Activated CD4-positive, alpha-beta T cell treated with anti-CD3 and anti-CD28 coated beads for 36 hours (primary cell): Measurements from ENCODE around the gene PPARG. TPM values are rescaled to one million over a fixed set of nuclear protein-coding genes. Genes with fewer than 3 reads are reported as not detected.

Experiments
- ATAC-seq: fragments of 200-7000 bp; cut with Tn5 transposase; one replicate; pipeline ENCODE4 v1.10.0; 2021; ENCODE audit warnings: mild to moderate bottlenecking, moderate library complexity
- CTCF ChIA-PET: fragments of 350-600 bp; sonication (Branson Sonifier 250); formaldehyde crosslinking; loops from one replicate; lab custom pipeline; 2021; ENCODE audit warnings: antibody characterized with exemption; lab: Charles Lee
- POLR2A ChIA-PET: fragments of 350-600 bp; sonication (Branson Sonifier 250); formaldehyde crosslinking; loops from one replicate; lab custom pipeline; 2021; ENCODE audit warnings: antibody characterized with exemption, inconsistent platforms; lab: Charles Lee
- DNase-seq: peaks from one replicate; pipeline ENCODE4 v3.0.0-alpha.2; 2020
- H3K27ac Mint-ChIP-seq: one replicate; pipeline ENCODE4 v1.8.0; 2021; ENCODE audit warnings: mixed read lengths
- H3K27me3 Mint-ChIP-seq: one replicate; pipeline ENCODE4 v1.8.0; 2021; ENCODE audit warnings: mixed read lengths
- H3K36me3 Mint-ChIP-seq: one replicate; pipeline ENCODE4 v1.8.0; 2021; ENCODE audit warnings: low read depth, mixed read lengths
- H3K4me1 Mint-ChIP-seq: one replicate; pipeline ENCODE4 v1.8.0; 2021; ENCODE audit warnings: mixed read lengths
- H3K4me3 Mint-ChIP-seq: one replicate; pipeline ENCODE4 v1.8.0; 2021; ENCODE audit warnings: mild to moderate bottlenecking, moderate library complexity, mixed read lengths
- H3K9me3 Mint-ChIP-seq: one replicate; pipeline ENCODE4 v1.8.0; 2021; ENCODE audit warnings: low read depth, mixed read lengths
- intact Hi-C, 2 experiments: fragments of 100-400 bp; cut with DNase I in 1 of 2; cut with micrococcal nuclease in 1 of 2; formaldehyde crosslinking; loops; one replicate each; pipeline versions ENCODE4 v1.14.2 to v1.15.1; 2022 to 2024; cut with DNase I, micrococcal nuclease
- total RNA-seq, 2 experiments: library from RNA; stranded (reverse); gene quantifications; one replicate each; pipeline ENCODE4 v1.2.3, GENCODE V29; 2021

The PPARG gene
- total RNA-seq, 2 experiments from 2014 or later, result 1.1 TPM

GRCh38 chr3:12345584-12346494, 57.0 kb downstream of the PPARG start:
- ChIA-PET CTCF (interaction anchor here (0.6 to 1.6 kb wide), 3 partner anchors 9 to 151 kb away, joined by 3 to 5 read pairs (median 3); no protein-coding TSS in a partner anchor), POLR2A (interaction anchor here (0.5 to 0.6 kb wide), 2 partner anchors 532 to 567 kb away, joined by 3 to 4 read pairs; no protein-coding TSS in a partner anchor)
- no peaks in the 10 kb centered on the region for H3K9me3 Mint-ChIP-seq
- DNase-seq, result peak; percentile 32
- H3K27ac Mint-ChIP-seq, result no peak overlapping the region
- intact Hi-C loops, result loop anchor here (1.0 to 5.0 kb wide), 4 partner anchors 49 to 125 kb away; no protein-coding TSS in a partner anchor
- H3K27me3 Mint-ChIP-seq, result peaks cover 17% of the 10 kb centered on the region
- H3K4me1 Mint-ChIP-seq, result peaks cover 14% of the 10 kb centered on the region
- no peaks in the 10 kb centered on the region for H3K36me3 Mint-ChIP-seq
- ATAC-seq, result peak; percentile 69
- no peak overlapping the region for H3K4me3 Mint-ChIP-seq

- no peaks in the 10 kb centered on the region for H3K36me3 Mint-ChIP-seq
- DNase-seq (no peak), ATAC-seq (no peak)
- intact Hi-C loops, result loop anchor here (2.0 to 5.0 kb wide), 2 partner anchors 48 to 75 kb away; no protein-coding TSS in a partner anchor
- ChIA-PET POLR2A (no interaction called here), CTCF (interaction anchor here (0.9 kb wide), 1 partner anchor 138 kb away, joined by 3 read pairs; no protein-coding TSS in a partner anchor)
- no peaks in the 10 kb centered on the region for H3K9me3 Mint-ChIP-seq
- peaks cover 14% of the 10 kb centered on the region for H3K4me1 Mint-ChIP-seq
- no peak overlapping the region for H3K27ac Mint-ChIP-seq
- peaks cover 21% of the 10 kb centered on the region for H3K27me3 Mint-ChIP-seq
- H3K4me3 Mint-ChIP-seq, result no peak overlapping the region
Measured at GRCh38 chr3:12347301-12347700, 58.4 kb downstream of the PPARG start.

GRCh38 chr3:12349895-12350811, 61.3 kb downstream of the PPARG start:
- H3K27me3 Mint-ChIP-seq, result peaks cover 17% of the 10 kb centered on the region
- CTCF ChIA-PET, result interaction anchor here (1.5 kb wide), 1 partner anchor 130 kb away, joined by 3 read pairs; no protein-coding TSS in a partner anchor

GRCh38 chr3:12351145-12351544, 62.3 kb downstream of the PPARG start:
- ATAC-seq (no peak), DNase-seq (no peak)
- no peak overlapping the region for H3K4me3 Mint-ChIP-seq
- POLR2A ChIA-PET, result no interaction called here
- H3K27ac Mint-ChIP-seq, result no peak overlapping the region
- no peaks in the 10 kb centered on the region for H3K36me3 Mint-ChIP-seq
- peaks cover 2% of the 10 kb centered on the region for H3K4me1 Mint-ChIP-seq
- peaks cover 16% of the 10 kb centered on the region for H3K27me3 Mint-ChIP-seq
- intact Hi-C loops, result no loop called here
- CTCF ChIA-PET, result interaction anchor here (0.6 to 1.5 kb wide), 2 partner anchors 129 to 808 kb away, joined by 3 read pairs; no protein-coding TSS in a partner anchor
- no peaks in the 10 kb centered on the region for H3K9me3 Mint-ChIP-seq

More at GRCh38 chr3:12349895-12350811, 61.3 kb downstream of the PPARG start:
- no peak overlapping the region for H3K27ac Mint-ChIP-seq
- DNase-seq (no peak), ATAC-seq (no peak)
- intact Hi-C loops, result loop anchor here in 1 of 2 experiments (5.0 kb wide), 1 partner anchor 72 kb away; no protein-coding TSS in a partner anchor
- POLR2A ChIA-PET, result no interaction called here
- no peaks in the 10 kb centered on the region for H3K9me3 Mint-ChIP-seq
- H3K4me3 Mint-ChIP-seq, result no peak overlapping the region
- peaks cover 11% of the 10 kb centered on the region for H3K4me1 Mint-ChIP-seq
- H3K36me3 Mint-ChIP-seq, result no peaks in the 10 kb centered on the region

- ChIA-PET POLR2A (no interaction called here), CTCF (interaction anchor here (1.2 kb wide), 1 partner anchor 13 kb away, joined by 3 read pairs; no protein-coding TSS in a partner anchor)
- ATAC-seq (no peak), DNase-seq (no peak)
- Mint-ChIP-seq H3K4me1 (no peaks in the 10 kb centered on the region), H3K27me3 (peaks cover 15% of the 10 kb centered on the region), H3K27ac (no peak overlapping the region), H3K36me3 (no peaks in the 10 kb centered on the region), H3K9me3 (no peaks in the 10 kb centered on the region), H3K4me3 (no peak overlapping the region)
- intact Hi-C loops, result no loop called here
Measured at GRCh38 chr3:12352253-12352652, 63.4 kb downstream of the PPARG start.

GRCh38 chr3:12352755-12353154, 63.9 kb downstream of the PPARG start:
- CTCF ChIA-PET, result interaction anchor here (0.9 to 1.3 kb wide), 3 partner anchors 14 to 127 kb away, joined by 3 read pairs; no protein-coding TSS in a partner anchor

GRCh38 chr3:12353796-12354525, 65.1 kb downstream of the PPARG start:
- Mint-ChIP-seq H3K27ac (no peak overlapping the region), H3K4me1 (no peaks in the 10 kb centered on the region), H3K9me3 (no peaks in the 10 kb centered on the region), H3K27me3 (peaks cover 6% of the 10 kb centered on the region), H3K36me3 (no peaks in the 10 kb centered on the region), H3K4me3 (no peak overlapping the region)
- ChIA-PET CTCF (interaction anchor here (0.6 to 1.3 kb wide), 3 partner anchors 47 to 126 kb away, joined by 3 read pairs; no protein-coding TSS in a partner anchor), POLR2A (no interaction called here)
- no peak for DNase-seq
- intact Hi-C loops, result no loop called here
- ATAC-seq, result no peak

More at GRCh38 chr3:12352755-12353154, 63.9 kb downstream of the PPARG start:
- intact Hi-C loops, result no loop called here
- no peak for DNase-seq
- POLR2A ChIA-PET, result no interaction called here
- no peaks in the 10 kb centered on the region for H3K4me1 Mint-ChIP-seq
- H3K36me3 Mint-ChIP-seq, result no peaks in the 10 kb centered on the region
- H3K27me3 Mint-ChIP-seq, result peaks cover 12% of the 10 kb centered on the region
- H3K9me3 Mint-ChIP-seq, result no peaks in the 10 kb centered on the region
- ATAC-seq, result no peak
- no peak overlapping the region for H3K4me3 Mint-ChIP-seq
- H3K27ac Mint-ChIP-seq, result no peak overlapping the region

GRCh38 chr3:12356175-12356574, 67.3 kb downstream of the PPARG start:
- no peak for ATAC-seq
- Mint-ChIP-seq H3K27ac (no peak overlapping the region), H3K4me3 (no peak overlapping the region), H3K4me1 (no peaks in the 10 kb centered on the region), H3K9me3 (no peaks in the 10 kb centered on the region), H3K27me3 (peaks cover 4% of the 10 kb centered on the region), H3K36me3 (no peaks in the 10 kb centered on the region)
- intact Hi-C loops, result no loop called here
- ChIA-PET CTCF (interaction anchor here (0.6 to 1.0 kb wide), 2 partner anchors 115 to 123 kb away, joined by 3 to 4 read pairs; no protein-coding TSS in a partner anchor), POLR2A (no interaction called here)
- no peak for DNase-seq

- Mint-ChIP-seq H3K4me1 (no peaks in the 10 kb centered on the region), H3K9me3 (no peaks in the 10 kb centered on the region), H3K4me3 (no peak overlapping the region), H3K27me3 (peaks cover 1% of the 10 kb centered on the region), H3K36me3 (no peaks in the 10 kb centered on the region), H3K27ac (no peak overlapping the region)
- intact Hi-C loops, result no loop called here
- ChIA-PET CTCF (no interaction called here), POLR2A (no interaction called here)
- ATAC-seq (no peak), DNase-seq (no peak)
Measured at GRCh38 chr3:12356996-12357395, 68.1 kb downstream of the PPARG start.

GRCh38 chr3:12357456-12357855, 68.6 kb downstream of the PPARG start:
- intact Hi-C loops, result no loop called here
- Mint-ChIP-seq H3K36me3 (no peaks in the 10 kb centered on the region), H3K9me3 (no peaks in the 10 kb centered on the region), H3K4me1 (no peaks in the 10 kb centered on the region), H3K4me3 (no peak overlapping the region), H3K27me3 (peaks cover 1% of the 10 kb centered on the region), H3K27ac (no peak overlapping the region)
- CTCF ChIA-PET, result no interaction called here
- POLR2A ChIA-PET, result no interaction called here
- no peak for DNase-seq
- no peak for ATAC-seq
